Esophagus muscularis mucosa (tissue), 4 donors: ENCODE data around the gene LGALS3BP.

Experiments
- CTCF ChIP-seq, 3 experiments: fragments of 200-600 bp in 2 of 3; fragments of 450-650 bp in 1 of 3; sonication (generic) in 2 of 3; IDR thresholded peaks; one replicate each; pipeline ENCODE4 v1.5.1; 2017 to 2019; ENCODE audit warnings: antibody characterized with exemption in 3 of 3, mild to moderate bottlenecking in 2 of 3, moderate library complexity in 1 of 3
- EP300 ChIP-seq: sonication (generic); formaldehyde crosslinking; IDR thresholded peaks from one replicate; pipeline ENCODE4 v1.6.1; 2017; ENCODE audit warnings: antibody characterized with exemption
- POLR2AphosphoS5 ChIP-seq, 2 donors: sonication (generic); formaldehyde crosslinking; IDR thresholded peaks; one replicate each; pipeline ENCODE4 v1.6.1; 2017; ENCODE audit warnings: antibody characterized with exemption in 2 of 2

- no peak for TF ChIP-seq EP300
- no peak for TF ChIP-seq CTCF (IDR thresholded peaks at IDR 0.05)
- TF ChIP-seq POLR2AphosphoS5 (IDR thresholded peaks at IDR 0.05), result no peak
Observed at GRCh38 chr17:78951967-78952551, 27.7 kb downstream of the LGALS3BP start.
